ENCODE results near the gene ZNF664. TPM values are rescaled to one million over a fixed set of nuclear protein-coding genes. Genes with fewer than 3 reads are reported as not detected.

The ZNF664 gene
- total RNA-seq, 2 donors from 2014 or later = 131 to 139 TPM

- no peaks in the 10 kb centered on the region for H3K4me1 ChIP-seq (ENCODE audit: control insufficient read depth, insufficient read depth, low read length)
- no peak overlapping the region for H3K4me3 Mint-ChIP-seq
- no peak overlapping the region for H3K9ac ChIP-seq (ENCODE audit: extremely low read depth, low read length, poor library complexity, severe bottlenecking)
- no peak overlapping the region for H3K27ac Mint-ChIP-seq
- no peak for TF ChIP-seq CTCF (conservative IDR thresholded peaks at IDR 0.05)
- peaks cover 13% of the 10 kb centered on the region for H3K36me3 Mint-ChIP-seq (ENCODE audit: low read depth)
- H3K36me3 ChIP-seq (ENCODE audit: control insufficient read depth, insufficient read depth, low read length) = no peaks in the 10 kb centered on the region
- H3K27me3 ChIP-seq (ENCODE audit: control insufficient read depth, insufficient read depth, low read length, poor library complexity, severe bottlenecking) = no peaks in the 10 kb centered on the region
- H3K9me3 Mint-ChIP-seq = no peaks in the 10 kb centered on the region
- H3K4me1 Mint-ChIP-seq = no peaks in the 10 kb centered on the region
- no peak overlapping the region for H3K4me3 ChIP-seq (ENCODE audit: low read length)
- peak; percentile 41 for DNase-seq
- peaks cover 3% of the 10 kb centered on the region for H3K27me3 Mint-ChIP-seq (ENCODE audit: insufficient read depth)
- no peaks in the 10 kb centered on the region for H3K9me3 ChIP-seq (ENCODE audit: control insufficient read depth, low read length)
- H3K27ac ChIP-seq (ENCODE audit: low read depth, low read length) = no peak overlapping the region
- WGBS, 2 experiments (ENCODE audit: insufficient coverage in 1 of 2, insufficient read length in 1 of 2) = 94 to 95% methylated on average over 7 to 9 of the region's 9 CpGs
Measured at GRCh38 chr12:123934829-123935228, 38.2 kb upstream of the ZNF664 start.

GRCh38 chr12:123935956-123936355 is 37.1 kb upstream of the ZNF664 start:
- no peaks in the 10 kb centered on the region for H3K9me3 Mint-ChIP-seq
- peak; percentile 43 for DNase-seq

GRCh38 chr12:123936471-123936870 is 36.5 kb upstream of the ZNF664 start:
- no peaks in the 10 kb centered on the region for H3K4me1 Mint-ChIP-seq
- peaks cover 5% of the 10 kb centered on the region for H3K36me3 ChIP-seq (ENCODE audit: control insufficient read depth, insufficient read depth, low read length)

More at GRCh38 chr12:123935956-123936355, 37.1 kb upstream of the ZNF664 start:
- no peak overlapping the region for H3K27ac ChIP-seq (ENCODE audit: low read depth, low read length)
- H3K9ac ChIP-seq (ENCODE audit: extremely low read depth, low read length, poor library complexity, severe bottlenecking) = no peak overlapping the region
- no peak overlapping the region for H3K4me3 ChIP-seq (ENCODE audit: low read length)
- Mint-ChIP-seq H3K27ac (no peak overlapping the region), H3K4me1 (no peaks in the 10 kb centered on the region), H3K4me3 (no peak overlapping the region), H3K27me3 (ENCODE audit: insufficient read depth) (peaks cover 3% of the 10 kb centered on the region), H3K36me3 (ENCODE audit: low read depth) (peaks cover 17% of the 10 kb centered on the region)
- no peaks in the 10 kb centered on the region for H3K36me3 ChIP-seq (ENCODE audit: control insufficient read depth, insufficient read depth, low read length)
- H3K4me1 ChIP-seq (ENCODE audit: control insufficient read depth, insufficient read depth, low read length) = no peaks in the 10 kb centered on the region
- no peaks in the 10 kb centered on the region for H3K27me3 ChIP-seq (ENCODE audit: control insufficient read depth, insufficient read depth, low read length, poor library complexity, severe bottlenecking)
- no peaks in the 10 kb centered on the region for H3K9me3 ChIP-seq (ENCODE audit: control insufficient read depth, low read length)
- TF ChIP-seq CTCF (conservative IDR thresholded peaks at IDR 0.05) = no peak
- 90% methylated on average over 7 of the region's 7 CpGs; no CpG with 5 or more reads in 1 of the 2 experiments for whole genome bisulfite sequencing, 2 experiments (ENCODE audit: insufficient coverage in 1 of 2, insufficient read length in 1 of 2)

More at GRCh38 chr12:123936471-123936870, 36.5 kb upstream of the ZNF664 start:
- 94 to 95% methylated on average over 15 to 18 of the region's 18 CpGs for WGBS, 2 experiments (ENCODE audit: insufficient coverage in 1 of 2, insufficient read length in 1 of 2)
- H3K9me3 ChIP-seq (ENCODE audit: control insufficient read depth, low read length) = peaks cover 2% of the 10 kb centered on the region
- Mint-ChIP-seq H3K9me3 (no peaks in the 10 kb centered on the region), H3K27ac (no peak overlapping the region), H3K27me3 (ENCODE audit: insufficient read depth) (peaks cover 3% of the 10 kb centered on the region), H3K36me3 (ENCODE audit: low read depth) (peaks cover 22% of the 10 kb centered on the region), H3K4me3 (no peak overlapping the region)
- DNase-seq = peak; percentile 44
- TF ChIP-seq CTCF (conservative IDR thresholded peaks at IDR 0.05) = no peak
- H3K27ac ChIP-seq (ENCODE audit: low read depth, low read length) = no peak overlapping the region
- no peaks in the 10 kb centered on the region for H3K4me1 ChIP-seq (ENCODE audit: control insufficient read depth, insufficient read depth, low read length)
- H3K4me3 ChIP-seq (ENCODE audit: low read length) = no peak overlapping the region
- no peak overlapping the region for H3K9ac ChIP-seq (ENCODE audit: extremely low read depth, low read length, poor library complexity, severe bottlenecking)
- no peaks in the 10 kb centered on the region for H3K27me3 ChIP-seq (ENCODE audit: control insufficient read depth, insufficient read depth, low read length, poor library complexity, severe bottlenecking)
